ENCODE results near the gene ZYG11B.
"Not testable (repeated sequence)": the region's sequence is repeated elsewhere in the genome, so short reads cannot be mapped to it uniquely, and the experiment has no call there.

ZYG11B gene

GRCh38 chr1:52738148-52738547 lies 11.9 kb downstream of the ZYG11B start:
- TF ChIP-seq, protein P1, sequence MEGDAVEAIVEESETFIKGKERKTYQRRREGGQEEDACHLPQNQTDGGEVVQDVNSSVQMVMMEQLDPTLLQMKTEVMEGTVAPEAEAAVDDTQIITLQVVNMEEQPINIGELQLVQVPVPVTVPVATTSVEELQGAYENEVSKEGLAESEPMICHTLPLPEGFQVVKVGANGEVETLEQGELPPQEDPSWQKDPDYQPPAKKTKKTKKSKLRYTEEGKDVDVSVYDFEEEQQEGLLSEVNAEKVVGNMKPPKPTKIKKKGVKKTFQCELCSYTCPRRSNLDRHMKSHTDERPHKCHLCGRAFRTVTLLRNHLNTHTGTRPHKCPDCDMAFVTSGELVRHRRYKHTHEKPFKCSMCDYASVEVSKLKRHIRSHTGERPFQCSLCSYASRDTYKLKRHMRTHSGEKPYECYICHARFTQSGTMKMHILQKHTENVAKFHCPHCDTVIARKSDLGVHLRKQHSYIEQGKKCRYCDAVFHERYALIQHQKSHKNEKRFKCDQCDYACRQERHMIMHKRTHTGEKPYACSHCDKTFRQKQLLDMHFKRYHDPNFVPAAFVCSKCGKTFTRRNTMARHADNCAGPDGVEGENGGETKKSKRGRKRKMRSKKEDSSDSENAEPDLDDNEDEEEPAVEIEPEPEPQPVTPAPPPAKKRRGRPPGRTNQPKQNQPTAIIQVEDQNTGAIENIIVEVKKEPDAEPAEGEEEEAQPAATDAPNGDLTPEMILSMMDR (IDR thresholded peaks at IDR 0.05; ENCODE audit: extremely low read depth, missing control alignments) = no peak
- DNase-seq (ENCODE audit: low spot score) = no peak

DNA sequence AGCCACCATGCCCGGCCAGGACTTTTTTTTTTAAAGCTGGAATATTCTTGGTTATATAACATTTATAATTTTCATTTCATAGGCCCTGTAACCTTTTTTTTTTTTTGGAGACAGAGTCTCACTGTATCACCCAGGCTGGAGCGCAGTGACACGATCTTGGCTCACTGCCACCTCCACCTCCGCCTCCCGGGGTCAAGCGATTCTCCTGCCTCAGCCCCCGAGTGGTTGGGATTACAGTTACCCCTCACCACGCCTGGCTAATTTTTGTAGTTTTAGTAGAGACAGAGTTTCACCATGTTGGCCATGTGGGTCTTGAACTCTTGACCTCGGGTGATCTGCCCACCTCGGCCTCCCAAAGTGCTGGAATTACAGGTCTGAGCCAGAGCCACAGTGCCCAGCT lies 12.6 kb downstream of the ZYG11B start:
- DNase-seq (ENCODE audit: low spot score) = no peak
- TF ChIP-seq, protein P1 (IDR thresholded peaks at IDR 0.05; ENCODE audit: extremely low read depth, missing control alignments) = no peak

- DNase-seq (ENCODE audit: low spot score) = no peak
Measured at GRCh38 chr1:52739699-52740467, 13.6 kb downstream of the ZYG11B start.

GRCh38 chr1:52741259-52741658 lies 15.0 kb downstream of the ZYG11B start:
- DNase-seq (ENCODE audit: low spot score) = peak; percentile 44
- TF ChIP-seq, protein P1 (IDR thresholded peaks at IDR 0.05; ENCODE audit: extremely low read depth, missing control alignments) = no peak

More at GRCh38 chr1:52739699-52740467, 13.6 kb downstream of the ZYG11B start:
- TF ChIP-seq, protein P1 (IDR thresholded peaks at IDR 0.05; ENCODE audit: extremely low read depth, missing control alignments) = no peak

GRCh38 chr1:52746189-52746588 lies 19.9 kb downstream of the ZYG11B start:
- no peak for DNase-seq (ENCODE audit: low spot score)
- TF ChIP-seq, protein P1 (IDR thresholded peaks at IDR 0.05; ENCODE audit: extremely low read depth, missing control alignments) = no peak

DNA sequence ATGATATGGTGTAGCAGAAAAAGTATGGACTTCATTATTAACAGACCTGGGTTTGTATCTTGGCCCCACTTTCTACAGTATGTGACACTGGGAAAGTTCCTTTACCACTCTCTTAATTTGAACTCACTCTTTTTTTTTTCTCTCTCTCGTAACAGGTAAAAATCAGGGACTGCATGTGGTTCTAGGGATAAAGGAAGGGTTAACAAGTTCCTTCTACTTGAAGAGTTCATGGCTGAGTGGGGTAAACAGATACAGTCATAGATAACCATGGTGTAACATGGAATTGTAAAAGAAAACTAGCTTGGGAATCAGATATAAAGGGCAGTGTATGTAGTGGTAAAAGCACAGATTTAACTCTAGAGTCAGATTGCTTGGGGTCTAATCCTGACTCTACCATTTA lies 21.2 kb downstream of the ZYG11B start:
- TF ChIP-seq, protein P1 (IDR thresholded peaks at IDR 0.05; ENCODE audit: extremely low read depth, missing control alignments) = no peak
- DNase-seq (ENCODE audit: low spot score) = no peak

DNA sequence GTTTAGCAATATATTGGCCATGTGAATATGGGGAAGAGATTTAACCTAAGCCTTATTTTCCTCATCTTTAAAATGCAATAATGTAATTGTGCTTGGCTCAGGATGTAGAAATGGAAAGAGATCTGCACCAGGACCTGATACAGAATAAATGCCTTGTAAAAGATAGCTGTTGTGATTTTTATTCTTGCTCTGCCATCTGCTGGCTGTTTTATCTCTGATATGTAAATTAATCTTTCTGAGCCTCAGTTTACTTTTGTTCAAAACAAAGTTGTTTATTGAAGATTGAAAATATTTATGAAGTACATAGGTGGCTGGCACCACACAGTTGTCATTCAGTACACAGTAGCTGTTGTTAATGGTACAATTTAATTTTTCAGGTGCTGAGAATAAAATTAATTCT lies 21.9 kb downstream of the ZYG11B start:
- no peak for DNase-seq (ENCODE audit: low spot score)
- TF ChIP-seq, protein P1 (IDR thresholded peaks at IDR 0.05; ENCODE audit: extremely low read depth, missing control alignments) = no peak

DNA sequence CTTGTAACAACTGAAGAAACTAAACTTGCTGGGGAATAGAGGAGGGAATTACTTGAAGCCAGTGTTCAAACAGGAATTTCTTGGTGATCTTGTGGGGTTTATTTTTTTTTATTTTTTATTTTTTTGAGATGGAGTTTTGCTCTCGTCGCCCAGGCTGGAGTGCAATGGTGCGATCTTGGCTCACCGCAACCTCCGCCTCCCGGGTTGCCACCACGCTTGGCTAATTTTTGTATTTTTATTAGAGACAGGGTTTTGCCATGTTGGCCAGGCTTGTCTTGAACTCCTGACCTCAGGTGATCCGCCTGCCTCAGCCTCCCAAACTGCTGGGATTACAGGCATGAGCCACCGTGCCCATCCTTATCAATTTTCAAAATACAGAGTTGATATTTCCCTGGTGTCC lies 23.2 kb downstream of the ZYG11B start:
- not testable (repeated sequence) for DNase-seq (ENCODE audit: low spot score)

DNA sequence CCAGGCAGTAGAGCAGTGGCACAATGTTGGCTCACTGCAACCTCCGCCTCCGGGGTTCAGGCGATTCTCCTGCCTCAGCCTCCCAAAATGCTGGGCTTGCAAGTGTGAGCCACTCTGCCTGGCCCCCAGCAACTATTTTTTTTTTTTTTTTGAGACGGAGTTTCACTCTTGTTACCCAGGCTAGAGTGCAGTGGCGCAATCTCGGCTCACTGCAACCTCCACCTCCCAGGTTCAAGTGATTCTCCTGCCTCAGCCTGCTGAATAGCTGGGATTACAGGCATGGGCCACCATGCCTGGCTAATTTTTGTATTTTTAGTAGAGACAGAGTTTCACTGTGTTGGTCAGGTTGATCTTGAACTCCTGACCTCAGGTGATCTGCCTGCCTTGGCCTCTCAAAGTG lies 23.9 kb downstream of the ZYG11B start:
- DNase-seq (ENCODE audit: low spot score) = not testable (repeated sequence)

Measured in GM20000 (cell line).